ENCODE data around the gene FUZ.

Gene FUZ

GRCh38 chr19:49779731-49780555 is 33.1 kb downstream of the FUZ start:
- DNase-seq = no peak

- no peak for DNase-seq
Measured at GRCh38 chr19:49776371-49776764, 36.7 kb downstream of the FUZ start.

GRCh38 chr19:49775742-49776370 is 37.2 kb downstream of the FUZ start:
- no peak for DNase-seq

GRCh38 chr19:49774969-49775368 is 38.1 kb downstream of the FUZ start:
- no peak for DNase-seq

- DNase-seq = no peak
Measured at GRCh38 chr19:49773663-49774350, 39.3 kb downstream of the FUZ start.

DNA sequence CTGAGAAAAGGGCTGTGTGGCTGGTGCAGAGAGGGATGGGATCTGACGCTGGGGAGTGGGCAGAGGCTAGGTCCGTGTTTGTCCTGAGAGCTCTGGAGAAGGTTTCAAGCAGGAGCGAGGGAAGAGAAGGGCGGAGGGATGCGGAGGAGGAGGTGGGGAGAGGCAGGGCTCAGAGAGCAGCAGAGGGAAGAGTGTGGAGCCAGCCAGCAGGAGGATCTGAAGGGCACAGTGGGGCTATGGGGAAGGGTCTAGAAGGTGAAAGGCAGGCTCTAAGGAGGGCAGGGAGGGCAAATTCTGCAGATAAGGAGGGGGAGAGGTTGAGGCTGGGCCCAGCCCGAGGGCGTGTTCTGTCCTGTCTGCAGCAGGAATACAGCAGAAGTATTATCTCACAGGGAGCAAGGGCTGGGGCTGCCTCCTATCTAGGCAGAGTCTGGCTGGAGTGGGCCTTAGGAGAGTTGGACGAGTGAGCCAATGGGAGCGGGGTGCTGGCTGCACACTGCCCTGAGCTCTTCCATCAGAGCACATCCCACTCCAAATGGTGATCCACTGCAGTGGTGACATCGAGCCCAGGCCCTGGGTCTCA is 40.2 kb downstream of the FUZ start:
- no peak for DNase-seq

- no peak for DNase-seq
Measured at GRCh38 chr19:49771674-49772139, 41.4 kb downstream of the FUZ start.

DNA sequence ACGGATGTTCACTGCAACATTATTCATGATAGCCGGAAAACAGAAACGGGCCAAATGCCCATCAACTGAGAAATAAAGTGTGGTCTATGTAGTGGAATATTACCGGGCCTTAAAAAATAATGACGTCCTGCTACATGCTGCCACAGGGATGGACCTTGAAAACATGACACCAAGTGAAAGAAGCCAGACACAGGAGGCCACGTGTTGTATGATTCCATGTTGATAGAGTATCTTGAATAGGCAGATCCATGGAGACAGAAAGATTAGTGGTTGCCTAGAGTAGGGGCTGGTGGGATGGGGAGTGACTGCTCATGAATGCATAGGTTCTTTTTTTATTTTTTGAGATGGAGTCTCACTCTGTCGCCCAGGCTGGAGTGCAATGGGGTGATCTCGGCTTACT is 42.6 kb downstream of the FUZ start:
- no peak for DNase-seq

- no peak for DNase-seq
Measured at GRCh38 chr19:49767967-49768581, 45.0 kb downstream of the FUZ start.

GRCh38 chr19:49767381-49767780 is 45.7 kb downstream of the FUZ start:
- DNase-seq = no peak

DNA sequence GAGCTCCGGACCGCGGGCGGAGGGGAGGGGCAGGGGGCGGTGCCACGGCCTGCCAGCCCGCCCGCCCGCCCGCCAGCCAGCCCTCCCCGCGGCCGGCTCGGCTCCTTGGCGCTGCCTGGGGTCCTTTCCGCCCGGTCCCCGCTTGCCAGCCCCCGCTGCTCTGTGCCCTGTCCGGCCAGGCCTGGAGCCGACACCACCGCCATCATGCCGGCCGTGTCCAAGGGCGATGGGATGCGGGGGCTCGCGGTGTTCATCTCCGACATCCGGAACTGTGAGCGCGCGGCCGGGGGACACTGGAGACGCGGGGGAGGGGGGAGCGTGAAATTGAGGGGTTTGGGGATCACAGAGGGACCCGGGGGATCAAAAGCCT is 46.2 kb downstream of the FUZ start, which contains the start of gene AP2A1:
AP2A1 (plus strand) TSS at position 72 of the 370 bp plus-strand sequence; CDS start at position 205, 133 bp downstream.
- no peak for DNase-seq

GRCh38 chr19:49766007-49766929 is 46.8 kb downstream of the FUZ start:
- peak; percentile 96 to 98 for DNase-seq

- DNase-seq = no peak
Measured at GRCh38 chr19:49764341-49764740, 48.8 kb downstream of the FUZ start.

DNA sequence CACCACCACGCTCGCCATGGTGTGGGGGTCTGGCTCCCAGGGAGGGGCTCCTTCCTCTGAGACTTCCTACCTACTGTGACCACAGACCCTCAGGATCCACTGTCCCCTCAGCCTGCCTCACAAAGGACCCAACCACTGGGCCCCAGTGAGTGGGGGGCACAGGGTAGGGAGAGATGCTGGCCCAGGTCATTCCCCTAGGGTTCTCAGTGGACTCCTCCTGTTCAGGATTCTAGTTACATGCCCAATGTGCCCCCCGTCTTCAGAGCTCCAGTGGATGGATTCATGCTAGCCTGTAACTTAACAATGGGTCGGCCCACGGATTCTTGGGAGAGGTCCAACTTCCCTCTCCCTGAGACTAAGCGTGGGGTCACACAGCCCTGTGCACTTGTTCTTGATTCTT is 49.9 kb downstream of the FUZ start, which contains the start of gene TSKS:
TSKS (minus strand) TSS at position 77 of the 400 bp plus-strand sequence; CDS start at position 18, 59 bp downstream.
- DNase-seq = no peak

DNA sequence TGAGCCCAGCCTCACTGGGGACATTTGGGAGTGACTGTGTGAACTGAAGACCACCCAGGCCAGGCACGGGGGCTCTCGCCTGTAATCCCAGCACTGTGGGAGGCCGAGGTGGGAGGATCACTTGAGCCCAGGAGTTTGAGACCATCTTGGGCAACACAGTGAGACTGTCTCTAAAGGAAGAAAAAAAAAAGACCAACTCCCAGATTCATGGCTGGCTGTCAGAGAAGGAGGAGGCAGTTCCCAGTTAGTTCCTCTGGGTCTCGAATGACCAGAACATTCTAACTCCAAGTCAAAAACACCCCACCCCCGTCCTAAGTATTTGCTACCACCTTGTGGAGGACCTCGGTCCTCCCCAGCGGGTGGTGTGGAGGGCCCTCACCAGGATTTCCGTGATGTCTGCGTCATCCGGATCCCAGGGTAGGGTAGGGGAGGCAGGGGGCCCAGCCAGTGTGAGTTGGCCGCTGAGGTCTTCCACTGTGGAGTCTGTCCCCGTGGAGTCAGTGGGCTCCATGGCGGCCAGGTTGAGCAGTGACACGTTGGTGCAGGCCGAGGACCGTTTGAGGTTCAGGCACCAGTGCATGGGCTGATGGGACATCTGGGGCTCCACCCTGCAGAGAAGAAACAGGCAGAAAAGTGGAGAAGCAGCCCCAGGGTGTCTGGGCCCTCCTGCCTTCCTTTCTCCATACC is 51.3 kb downstream of the FUZ start:
- DNase-seq = no peak

DNA sequence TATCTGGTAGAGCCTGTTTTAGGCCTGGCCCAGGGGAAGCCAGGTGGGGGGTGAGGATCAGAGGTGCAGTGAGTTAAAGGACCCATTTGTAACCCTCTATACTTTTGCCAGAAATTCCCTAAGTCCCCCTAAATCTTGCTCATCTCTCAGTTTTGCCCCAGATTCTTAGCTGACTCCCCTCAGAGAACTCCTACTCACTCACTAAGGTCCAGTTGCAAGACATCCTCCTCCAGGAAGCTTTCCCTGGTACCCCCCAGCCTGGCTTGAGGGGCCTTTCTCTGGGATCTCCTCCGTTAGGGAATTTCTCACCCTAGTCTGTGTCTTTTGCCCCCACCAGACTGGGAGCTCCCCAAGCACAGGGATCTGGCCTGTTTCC is 51.9 kb downstream of the FUZ start:
- DNase-seq = no peak

DNA sequence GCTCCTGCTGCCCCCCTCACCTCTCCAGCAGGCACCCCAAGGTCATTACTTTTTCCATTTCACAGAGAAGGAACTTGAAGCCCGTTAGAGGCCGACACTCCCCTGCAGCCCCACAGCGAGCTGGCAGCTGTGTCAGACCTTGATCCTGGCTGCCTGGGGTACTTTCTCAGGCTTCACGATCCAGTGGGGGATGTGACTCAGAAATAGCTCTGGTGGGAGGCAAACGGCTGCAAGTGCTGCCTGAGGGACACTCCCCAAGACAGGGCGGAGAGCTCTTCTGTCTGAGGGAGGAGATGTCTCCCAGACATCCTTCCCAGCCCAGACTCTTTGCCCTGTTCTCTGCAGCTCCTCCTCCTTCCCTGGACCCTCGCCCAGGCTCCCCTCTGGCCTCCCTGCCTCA is 54.8 kb downstream of the FUZ start:
- DNase-seq = no peak
